Endodermal cell (in vitro differentiated cells): ENCODE results near the gene GPR4. TPM values are rescaled to one million over a fixed set of nuclear protein-coding genes. Genes with fewer than 3 reads are reported as not detected.

ENCODE experiments used
- DNase-seq: peaks from one replicate; pipeline ENCODE4 v3.0.0-alpha.2; 2017
- H3K27ac ChIP-seq: 2 replicates; pipeline ENCODE4 v1.5.1; 2013; ENCODE audit warnings: mild to moderate bottlenecking, low read depth, low read length, moderate library complexity
- H3K27me3 ChIP-seq: 2 replicates; pipeline ENCODE4 v1.6.1; 2013; ENCODE audit warnings: mild to moderate bottlenecking, low read length, moderate library complexity; ENCODE audit not compliant: insufficient read depth, control insufficient read depth, poor library complexity, severe bottlenecking
- H3K36me3 ChIP-seq: 2 replicates; pipeline ENCODE4 v1.7.0; 2013; ENCODE audit warnings: mild to moderate bottlenecking, low read length, moderate library complexity; ENCODE audit not compliant: control insufficient read depth, insufficient read depth
- H3K4me1 ChIP-seq: one replicate; pipeline ENCODE4 v1.7.0; 2013; ENCODE audit warnings: low read length; ENCODE audit not compliant: control insufficient read depth, insufficient read depth
- H3K4me3 ChIP-seq: 2 replicates; pipeline ENCODE4 v1.5.1; 2013; ENCODE audit warnings: mild to moderate bottlenecking, low read length, moderate library complexity
- H3K9ac ChIP-seq: 2 replicates; pipeline ENCODE4 v1.6.1; 2013; ENCODE audit warnings: mild to moderate bottlenecking, low read length, moderate library complexity; ENCODE audit not compliant: poor library complexity, severe bottlenecking; ENCODE audit errors: extremely low read depth
- H3K9me3 ChIP-seq: 2 replicates; pipeline ENCODE4 v1.6.1; 2013; ENCODE audit warnings: mild to moderate bottlenecking, low read length, moderate library complexity; ENCODE audit not compliant: control insufficient read depth
- H3K27ac Mint-ChIP-seq: 2 replicates; pipeline ENCODE4 v1.8.0; 2020; ENCODE audit warnings: mixed read lengths
- H3K27me3 Mint-ChIP-seq: 2 replicates; pipeline ENCODE4 v1.8.0; 2021; ENCODE audit warnings: mild to moderate bottlenecking, mixed read lengths; ENCODE audit not compliant: insufficient read depth
- H3K36me3 Mint-ChIP-seq: 2 replicates; pipeline ENCODE4 v1.8.0; 2020; ENCODE audit warnings: low read depth, mixed read lengths
- H3K4me1 Mint-ChIP-seq: 2 replicates; pipeline ENCODE4 v1.8.0; 2020; ENCODE audit warnings: mixed read lengths
- H3K4me3 Mint-ChIP-seq: 2 replicates; pipeline ENCODE4 v1.8.0; 2020; ENCODE audit warnings: mild to moderate bottlenecking, moderate library complexity, mixed read lengths
- H3K9me3 Mint-ChIP-seq: 2 replicates; pipeline ENCODE4 v1.8.0; 2020; ENCODE audit warnings: mild to moderate bottlenecking, mixed read lengths
- WGBS, 2 experiments: methylation state at CpG; one replicate each; pipeline versions ENCODE4 v1.1.5 to v1.1.7; 2013; ENCODE audit warnings: missing lambda C conversion rate in 2 of 2, mixed read lengths in 1 of 2; ENCODE audit not compliant: insufficient coverage in 1 of 2, insufficient read length in 1 of 2; 5-methylcytosine and 5-hydroxymethylcytosine counted together
- total RNA-seq, 2 donors: library from RNA; stranded (reverse); fragmentation: NEBNext Ultra II Directional in 1 of 2; extraction: Animal tissue kit (Norgen Biotek cat#: 25700) in 1 of 2; gene quantifications; 2 replicates in 1 of 2; 3 replicates in 1 of 2; pipeline ENCODE4 v1.2.1, GENCODE V29; 2021
- TF ChIP-seq, protein P1 (sequence below): fragments of 200-600 bp; sonication (generic); conservative IDR thresholded peaks from 2 replicates; pipeline ENCODE4 v1.5.0; 2021; ENCODE audit warnings: antibody characterized with exemption, mild to moderate bottlenecking

Gene GPR4
- total RNA-seq, 2 donors from 2014 or later = not detected

DNA sequence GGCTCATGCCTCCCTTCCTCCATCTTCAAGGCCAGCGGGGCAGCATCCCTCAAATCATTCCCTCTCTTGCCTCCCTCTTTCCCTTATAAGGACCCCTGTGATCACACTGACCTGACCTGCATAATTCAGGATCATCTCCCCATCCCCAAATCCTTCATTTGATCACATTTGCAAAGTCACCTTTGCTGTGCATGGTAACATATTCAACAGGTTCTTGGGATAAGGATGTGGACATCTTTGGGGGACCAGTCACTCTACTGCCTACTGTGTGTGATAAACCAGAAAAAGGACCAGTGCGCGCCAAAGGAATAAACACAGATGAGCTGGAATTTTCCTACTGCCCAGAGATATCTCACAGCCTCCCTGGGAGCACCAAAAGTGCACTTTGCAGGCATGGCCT lies 25.3 kb downstream of the GPR4 start:
- H3K9me3 Mint-ChIP-seq = no peaks in the 10 kb centered on the region
- peaks cover 4% of the 10 kb centered on the region for H3K4me1 ChIP-seq
- no peak overlapping the region for H3K4me3 ChIP-seq
- WGBS, 2 experiments = 83 to 96% methylated on average over 1 to 3 of the region's 3 CpGs
- H3K9me3 ChIP-seq = no peaks in the 10 kb centered on the region
- peak overlapping the region; percentile 5 for H3K4me3 Mint-ChIP-seq
- peak overlapping the region; percentile 71 for H3K27ac Mint-ChIP-seq
- no peaks in the 10 kb centered on the region for H3K27me3 Mint-ChIP-seq
- DNase-seq = no peak
- peaks cover 10% of the 10 kb centered on the region for H3K36me3 Mint-ChIP-seq
- peaks cover 20% of the 10 kb centered on the region for H3K4me1 Mint-ChIP-seq
- no peak overlapping the region for H3K27ac ChIP-seq
- no peak overlapping the region for H3K9ac ChIP-seq
- no peaks in the 10 kb centered on the region for H3K36me3 ChIP-seq
- TF ChIP-seq, protein P1, sequence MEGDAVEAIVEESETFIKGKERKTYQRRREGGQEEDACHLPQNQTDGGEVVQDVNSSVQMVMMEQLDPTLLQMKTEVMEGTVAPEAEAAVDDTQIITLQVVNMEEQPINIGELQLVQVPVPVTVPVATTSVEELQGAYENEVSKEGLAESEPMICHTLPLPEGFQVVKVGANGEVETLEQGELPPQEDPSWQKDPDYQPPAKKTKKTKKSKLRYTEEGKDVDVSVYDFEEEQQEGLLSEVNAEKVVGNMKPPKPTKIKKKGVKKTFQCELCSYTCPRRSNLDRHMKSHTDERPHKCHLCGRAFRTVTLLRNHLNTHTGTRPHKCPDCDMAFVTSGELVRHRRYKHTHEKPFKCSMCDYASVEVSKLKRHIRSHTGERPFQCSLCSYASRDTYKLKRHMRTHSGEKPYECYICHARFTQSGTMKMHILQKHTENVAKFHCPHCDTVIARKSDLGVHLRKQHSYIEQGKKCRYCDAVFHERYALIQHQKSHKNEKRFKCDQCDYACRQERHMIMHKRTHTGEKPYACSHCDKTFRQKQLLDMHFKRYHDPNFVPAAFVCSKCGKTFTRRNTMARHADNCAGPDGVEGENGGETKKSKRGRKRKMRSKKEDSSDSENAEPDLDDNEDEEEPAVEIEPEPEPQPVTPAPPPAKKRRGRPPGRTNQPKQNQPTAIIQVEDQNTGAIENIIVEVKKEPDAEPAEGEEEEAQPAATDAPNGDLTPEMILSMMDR = no peak
- no peaks in the 10 kb centered on the region for H3K27me3 ChIP-seq

DNA sequence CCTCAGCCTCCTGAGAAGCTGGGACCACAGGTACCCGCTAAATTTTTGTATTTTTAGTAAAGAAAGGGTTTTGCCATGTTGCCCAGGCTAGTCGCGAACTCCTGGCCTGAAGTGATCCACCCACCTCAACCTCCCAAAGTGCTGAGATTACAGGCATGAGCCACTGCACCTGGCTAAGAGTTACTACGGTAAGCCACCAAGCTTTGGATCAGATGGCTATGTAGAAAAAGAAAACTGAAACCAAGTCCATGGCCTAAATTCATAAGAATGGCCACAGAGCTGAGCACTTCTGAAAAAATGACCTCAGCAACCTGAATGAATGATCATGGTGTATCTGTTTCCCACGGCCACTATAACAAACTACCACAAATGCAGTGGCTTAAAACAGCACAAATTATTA lies 26.8 kb downstream of the GPR4 start:
- Histone ChIP-seq H3K36me3 (no peaks in the 10 kb centered on the region), H3K27me3 (no peaks in the 10 kb centered on the region), H3K9ac (no peak overlapping the region), H3K4me3 (no peak overlapping the region), H3K27ac (no peak overlapping the region), H3K9me3 (no peaks in the 10 kb centered on the region), H3K4me1 (peaks cover 4% of the 10 kb centered on the region)
- no peak overlapping the region for H3K4me3 Mint-ChIP-seq
- WGBS, 2 experiments = 93 to 96% methylated on average over 2 to 5 of the region's 5 CpGs
- H3K27me3 Mint-ChIP-seq = no peaks in the 10 kb centered on the region
- peaks cover 6% of the 10 kb centered on the region for H3K36me3 Mint-ChIP-seq
- no peaks in the 10 kb centered on the region for H3K9me3 Mint-ChIP-seq
- H3K4me1 Mint-ChIP-seq = peaks cover 20% of the 10 kb centered on the region
- no peak overlapping the region for H3K27ac Mint-ChIP-seq
- DNase-seq = no peak
- TF ChIP-seq, protein P1 = no peak

DNA sequence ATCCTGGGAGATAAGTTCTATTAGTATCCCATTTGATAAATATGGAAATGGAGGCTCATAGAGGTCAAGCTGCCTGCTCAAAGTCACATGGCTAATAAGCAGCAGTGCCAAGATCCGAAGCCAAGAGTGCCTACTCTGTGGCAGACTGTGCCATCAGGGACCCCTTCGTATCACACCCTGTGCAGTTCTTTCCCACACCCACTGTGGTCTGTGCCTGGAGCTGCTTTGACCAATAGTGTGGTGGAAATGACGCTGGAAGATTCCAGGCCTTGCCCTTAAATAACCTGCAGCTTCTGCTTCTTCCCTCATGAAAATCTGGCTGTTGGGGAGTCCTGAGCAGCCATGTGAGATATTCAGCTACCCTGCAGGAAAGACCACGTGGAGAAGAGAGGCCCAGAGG lies 27.5 kb downstream of the GPR4 start:
- Histone ChIP-seq H3K27ac (no peak overlapping the region), H3K9me3 (no peaks in the 10 kb centered on the region), H3K4me1 (peaks cover 4% of the 10 kb centered on the region), H3K27me3 (no peaks in the 10 kb centered on the region), H3K36me3 (no peaks in the 10 kb centered on the region), H3K4me3 (no peak overlapping the region), H3K9ac (no peak overlapping the region)
- WGBS, 2 experiments = 93 to 94% methylated on average over 2 to 4 of the region's 4 CpGs
- Mint-ChIP-seq H3K9me3 (no peaks in the 10 kb centered on the region), H3K4me1 (peaks cover 20% of the 10 kb centered on the region), H3K4me3 (no peak overlapping the region), H3K27ac (no peak overlapping the region), H3K36me3 (peaks cover 9% of the 10 kb centered on the region), H3K27me3 (no peaks in the 10 kb centered on the region)
- TF ChIP-seq, protein P1 = no peak
- DNase-seq = no peak
